ENCODE measurements around the gene SPRR2B. TPM values are rescaled to one million over a fixed set of nuclear protein-coding genes. Genes with fewer than 3 reads are reported as not detected.
"Not testable (repeated sequence)": the region's sequence is repeated elsewhere in the genome, so short reads cannot be mapped to it uniquely, and the experiment has no call there.

Gene SPRR2B
- total RNA-seq, 1 donor from 2014 or later = not detected

GRCh38 chr1:153035211-153035610, 36.2 kb downstream of the SPRR2B start:
- no peak for DNase-seq (ENCODE audit: low read depth)

DNA sequence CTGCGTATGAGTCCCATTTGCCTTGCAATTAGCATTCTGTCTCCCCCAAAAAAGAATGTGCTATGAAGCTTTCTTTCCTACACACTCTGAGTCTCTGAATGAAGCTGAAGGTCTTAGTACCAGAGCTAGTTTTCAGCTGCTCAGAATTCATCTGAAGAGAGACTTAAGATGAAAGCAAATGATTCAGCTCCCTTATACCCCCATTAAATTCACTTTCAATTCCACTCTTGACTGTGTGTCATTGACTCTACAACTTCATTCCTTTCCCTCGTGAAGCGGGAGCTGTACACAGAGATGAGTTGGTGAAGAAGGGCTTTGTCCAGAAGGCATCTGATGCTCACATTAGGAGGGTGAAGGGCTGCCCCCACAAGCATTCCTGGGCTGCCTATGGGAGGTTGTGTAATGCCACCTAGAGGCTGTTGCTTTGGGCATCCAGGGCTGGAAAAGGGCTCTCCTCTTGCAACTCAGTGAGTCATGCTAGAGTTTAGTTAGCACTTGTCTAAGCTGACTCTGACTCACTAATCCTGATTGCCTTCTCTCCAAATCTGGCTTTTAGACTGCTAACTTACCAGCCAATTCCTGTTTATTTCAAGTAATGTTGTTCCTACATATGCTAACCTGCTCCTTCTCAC, 38.6 kb downstream of the SPRR2B start:
- DNase-seq (ENCODE audit: low read depth) = peak; percentile 20

- DNase-seq (ENCODE audit: low read depth) = no peak
Measured at GRCh38 chr1:153032073-153032472, 39.3 kb downstream of the SPRR2B start.

- DNase-seq (ENCODE audit: low read depth) = no peak
Measured at GRCh38 chr1:153030895-153031294, 40.5 kb downstream of the SPRR2B start, which contains the start of gene SPRR1B. TSS of gene SPRR1B (plus strand) at chr1:153031203. CDS start at chr1:153032346, 1,143 bp downstream.

GRCh38 chr1:153028766-153029165, 42.6 kb downstream of the SPRR2B start:
- DNase-seq (ENCODE audit: low read depth) = no peak

DNA sequence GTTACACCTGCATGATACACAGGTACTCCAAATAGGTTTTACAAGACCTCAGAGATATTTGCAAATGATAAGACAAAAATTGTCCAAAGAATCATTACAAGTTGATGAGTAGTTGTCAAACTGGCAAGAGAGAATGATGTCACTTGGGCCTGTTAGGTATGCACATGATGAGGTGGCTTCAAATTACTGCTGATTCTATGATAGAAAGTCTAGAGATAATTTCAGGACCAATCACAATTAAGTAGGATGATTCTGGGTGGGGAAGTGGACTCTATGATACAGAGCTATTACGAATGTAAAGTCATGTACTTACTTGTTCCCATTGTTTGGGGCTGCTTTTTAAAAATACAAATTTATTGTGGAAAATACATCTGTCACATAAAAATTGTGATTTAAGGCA, 45.6 kb downstream of the SPRR2B start:
- no peak for DNase-seq (ENCODE audit: low read depth)

GRCh38 chr1:153024413-153024812, 47.0 kb downstream of the SPRR2B start:
- no peak for DNase-seq (ENCODE audit: low read depth)

DNA sequence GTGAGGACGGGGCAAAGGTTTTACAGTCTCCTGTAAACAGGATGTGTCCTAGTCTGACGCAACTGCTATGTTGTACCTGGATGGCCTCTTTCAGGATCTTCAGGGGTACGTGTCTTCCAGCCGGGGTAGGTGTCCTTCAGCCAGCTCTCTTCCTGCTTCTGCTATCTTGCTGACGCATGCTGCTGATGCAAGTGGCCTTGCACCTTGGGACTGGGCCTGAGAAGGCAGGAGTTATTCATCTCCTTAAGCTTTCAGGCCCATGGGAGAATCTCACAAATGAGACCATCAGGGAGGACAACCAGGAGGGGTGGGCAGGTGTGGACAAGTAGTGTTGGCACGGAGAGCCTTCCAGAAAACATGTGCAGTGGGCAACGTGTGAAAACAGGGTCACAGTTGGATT, 48.3 kb downstream of the SPRR2B start:
- DNase-seq (ENCODE audit: low read depth) = no peak

DNA sequence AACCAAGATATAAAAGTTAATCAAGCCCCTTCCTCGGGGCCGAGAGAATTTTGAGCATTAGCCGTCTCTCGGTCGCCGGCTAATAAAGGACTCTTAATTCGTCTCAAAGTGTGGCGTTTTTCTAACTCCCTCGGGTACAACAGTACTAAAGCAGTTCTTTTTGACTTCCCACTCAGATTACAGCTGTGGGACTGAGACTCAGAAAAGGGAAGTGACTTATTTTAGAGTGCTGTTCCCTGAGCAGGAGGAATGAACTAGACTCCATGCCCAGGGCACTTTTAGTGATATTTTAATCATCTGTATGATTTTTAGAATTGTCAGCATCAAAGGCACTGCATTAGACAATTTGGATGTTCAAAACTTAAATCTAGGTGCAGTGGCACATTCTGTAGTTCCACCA, 49.1 kb downstream of the SPRR2B start:
- DNase-seq (ENCODE audit: low read depth) = not testable (repeated sequence)

- not testable (repeated sequence) for DNase-seq (ENCODE audit: low read depth)
Measured at GRCh38 chr1:153021829-153022228, 49.6 kb downstream of the SPRR2B start.

Other genes with a start within 250 kb of the SPRR2B start
- not detected in 2 replicates for gene LCE1A, start 244.1 kb downstream of the SPRR2B start, total RNA-seq
- gene LCE6A, start 228.8 kb downstream of the SPRR2B start, total RNA-seq = not detected in 2 replicates
- not detected in 2 replicates for gene LCE7A, start 211.6 kb downstream of the SPRR2B start, total RNA-seq
- gene SMCP, start 193.3 kb downstream of the SPRR2B start, total RNA-seq = not detected in 2 replicates
- gene IVL, start 163.1 kb downstream of the SPRR2B start, total RNA-seq = not detected in 2 replicates
- gene SPRR5, start 124.4 kb downstream of the SPRR2B start, total RNA-seq = not detected in 2 replicates
- gene SPRR4, start 101.0 kb downstream of the SPRR2B start, total RNA-seq = not detected in 2 replicates
- gene SPRR1A, start 87.5 kb downstream of the SPRR2B start, total RNA-seq = not detected in 2 replicates
- gene SPRR3, start 69.9 kb downstream of the SPRR2B start, total RNA-seq = not detected in 2 replicates
- not detected in 2 replicates for gene SPRR1B, start 40.4 kb downstream of the SPRR2B start, total RNA-seq
- not detected in 2 replicates for gene SPRR2D, start 30.5 kb downstream of the SPRR2B start, total RNA-seq
- not detected in 2 replicates for gene SPRR2A, start 14.1 kb downstream of the SPRR2B start, total RNA-seq
- gene SPRR2E, start 22.9 kb upstream of the SPRR2B start, total RNA-seq = not detected in 2 replicates
- not detected in 2 replicates for gene SPRR2F, start 41.9 kb upstream of the SPRR2B start, total RNA-seq
- gene SPRR2G, start 79.3 kb upstream of the SPRR2B start, total RNA-seq = not detected in 2 replicates
- gene LELP1, start 131.8 kb upstream of the SPRR2B start, total RNA-seq = not detected in 2 replicates
- not detected in 2 replicates for gene PRR9, start 146.0 kb upstream of the SPRR2B start, total RNA-seq
- gene LORICRIN, start 188.1 kb upstream of the SPRR2B start, total RNA-seq = not detected in 2 replicates
- gene PGLYRP3, start 241.3 kb upstream of the SPRR2B start, total RNA-seq = not detected in 2 replicates